ENCODE data around the gene DTNB. TPM values are rescaled to one million over a fixed set of nuclear protein-coding genes. Genes with fewer than 3 reads are reported as not detected.

Gene DTNB
- total and polyA plus RNA-seq, 2 of the 4 experiments (the other 2 are of a cell fraction): 3.8 to 5.3 TPM

- H3K23ac ChIP-seq (ENCODE audit: low read depth, low read length): no peak overlapping the region
- H3K4me2 ChIP-seq (ENCODE audit: low read depth, low read length): no peak overlapping the region
- 100% methylated on average over 7 of the region's 9 CpGs; no CpG with 5 or more reads in 1 of the 2 experiments for WGBS, 2 experiments (ENCODE audit: extremely low coverage in 2 of 2, insufficient read length in 1 of 2)
- ATAC-seq (ENCODE audit: low read depth) (no peak), DNase-seq (no peak)
- no peak overlapping the region for H3K27ac ChIP-seq (ENCODE audit: insufficient read depth, low read length)
- no peaks in the 10 kb centered on the region for H3K79me1 ChIP-seq (ENCODE audit: low read depth in 1 of 2, low read length in 2 of 2)
- BruUV-seq (replicated peaks): no TSS peak
- H3K4me1 ChIP-seq (ENCODE audit: control insufficient read depth, insufficient read depth, low read length): no peaks in the 10 kb centered on the region
- no peak overlapping the region for H4K5ac ChIP-seq (ENCODE audit: low read depth, low read length)
- H4K20me1 ChIP-seq (ENCODE audit: insufficient read depth, low read length): no peaks in the 10 kb centered on the region
- ChIA-PET CTCF (no interaction called here), POLR2A (ENCODE audit: unreplicated experiment) (no interaction called here)
- H3K9ac ChIP-seq (ENCODE audit: low read depth, low read length): no peak overlapping the region
- no peaks in the 10 kb centered on the region for H3K9me3 ChIP-seq (ENCODE audit: control insufficient read depth, insufficient read depth, low read length)
- H2BK120ac ChIP-seq (ENCODE audit: low read depth, low read length): no peak overlapping the region
- no peak overlapping the region for H2AFZ ChIP-seq (replicated peaks; ENCODE audit: low read length, poor library complexity)
- H2BK5ac ChIP-seq (ENCODE audit: low read depth, low read length, poor library complexity, severe bottlenecking): no peak overlapping the region
- H3K4ac ChIP-seq (ENCODE audit: low read depth, low read length): no peak overlapping the region
- no peak overlapping the region for H2BK20ac ChIP-seq (ENCODE audit: low read depth, low read length)
- TF ChIP-seq MAZ (IDR thresholded peaks at IDR 0.05; ENCODE audit: borderline replicate concordance, low read depth, low read length): no peak
- dilution Hi-C loops (cut with HindIII; ENCODE audit: low sequenced_read_pairs, unreplicated experiment): no loop called here
- H3K4me3 ChIP-seq (ENCODE audit: insufficient read depth, low read depth, low read length): no peak overlapping the region
- H3K36me3 ChIP-seq (ENCODE audit: control insufficient read depth, insufficient read depth, low read length): no peaks in the 10 kb centered on the region
- no peak overlapping the region for H4K8ac ChIP-seq (ENCODE audit: low read depth in 2 of 2, low read length in 2 of 2)
- H2AK5ac ChIP-seq (ENCODE audit: low read depth, low read length): no peak overlapping the region
- H2BK15ac ChIP-seq (ENCODE audit: low read depth, low read length): no peak overlapping the region
- no peak overlapping the region for H3K56ac ChIP-seq (ENCODE audit: extremely low read depth, insufficient read depth, low read length)
- no peaks in the 10 kb centered on the region for H3K9me1 ChIP-seq (ENCODE audit: insufficient read depth, low read length)
- no peaks in the 10 kb centered on the region for H3K27me3 ChIP-seq (ENCODE audit: control insufficient read depth, insufficient read depth, low read length)
- H4K91ac ChIP-seq (ENCODE audit: insufficient read depth, low read depth, low read length): no peak overlapping the region
- intact Hi-C loops (cut with micrococcal nuclease): no loop called here
- in situ Hi-C loops (cut with MboI; ENCODE audit: low sequenced_read_pairs): no loop called here
- H2AK9ac ChIP-seq (replicated peaks; ENCODE audit: low read depth, low read length, poor library complexity): no peak overlapping the region
- no peak overlapping the region for H3K14ac ChIP-seq (replicated peaks; ENCODE audit: low read depth, low read length)
- no peak overlapping the region for H3K18ac ChIP-seq (ENCODE audit: low read depth, low read length)
Measured at GRCh38 chr2:25389161-25389560, 284.2 kb downstream of the DTNB start.
